ENCODE data around the gene IMPACT. TPM values are rescaled to one million over a fixed set of nuclear protein-coding genes. Genes with fewer than 3 reads are reported as not detected.

The IMPACT gene
- total and polyA plus RNA-seq, 2 of the 8 experiments (the other 6 are each of a cell fraction or from before 2014, with no cell fraction given): 31.1 to 44.6 TPM

- TF ChIP-seq CHD7 (IDR thresholded peaks at IDR 0.05; ENCODE audit: insufficient replicate concordance, low read length): no peak
These were observed 44.3 kb downstream of the IMPACT start (continued) for GRCh38 chr18:24470805-24471204.

All from H1 (cell line).